HG03064 (cell line): Measurements from ENCODE around the gene CAPNS1.
"Not testable (repeated sequence)": the region's sequence is repeated elsewhere in the genome, so short reads cannot be mapped to it uniquely, and the experiment has no call there.

ENCODE experiments used
- ATAC-seq: cut with Tn5 transposase; IDR thresholded peaks from one replicate; pipeline ENCODE4 v1.9.1; 2021; ENCODE audit warnings: low read depth; ENCODE audit not compliant: unreplicated experiment

CAPNS1 gene

DNA sequence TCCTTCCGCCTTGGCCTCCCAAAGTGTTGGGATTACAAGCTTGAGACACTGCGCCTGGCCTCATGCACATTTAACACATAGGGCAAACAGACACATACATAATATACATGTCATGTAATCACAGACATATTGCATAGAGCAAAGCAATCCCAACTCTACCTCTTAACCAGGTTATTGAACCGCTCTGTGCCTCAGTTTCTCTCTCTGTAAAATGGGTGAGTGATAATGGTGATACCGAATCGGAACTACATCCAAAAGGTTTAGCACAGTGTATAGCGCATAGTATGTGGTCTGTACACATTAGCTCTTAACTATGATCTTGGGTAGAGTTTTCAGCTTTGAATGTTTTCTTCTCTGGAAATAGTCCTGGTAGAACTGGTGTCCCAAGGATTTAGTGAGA lies 4.8 kb downstream of the CAPNS1 start:
- no peak for ATAC-seq

DNA sequence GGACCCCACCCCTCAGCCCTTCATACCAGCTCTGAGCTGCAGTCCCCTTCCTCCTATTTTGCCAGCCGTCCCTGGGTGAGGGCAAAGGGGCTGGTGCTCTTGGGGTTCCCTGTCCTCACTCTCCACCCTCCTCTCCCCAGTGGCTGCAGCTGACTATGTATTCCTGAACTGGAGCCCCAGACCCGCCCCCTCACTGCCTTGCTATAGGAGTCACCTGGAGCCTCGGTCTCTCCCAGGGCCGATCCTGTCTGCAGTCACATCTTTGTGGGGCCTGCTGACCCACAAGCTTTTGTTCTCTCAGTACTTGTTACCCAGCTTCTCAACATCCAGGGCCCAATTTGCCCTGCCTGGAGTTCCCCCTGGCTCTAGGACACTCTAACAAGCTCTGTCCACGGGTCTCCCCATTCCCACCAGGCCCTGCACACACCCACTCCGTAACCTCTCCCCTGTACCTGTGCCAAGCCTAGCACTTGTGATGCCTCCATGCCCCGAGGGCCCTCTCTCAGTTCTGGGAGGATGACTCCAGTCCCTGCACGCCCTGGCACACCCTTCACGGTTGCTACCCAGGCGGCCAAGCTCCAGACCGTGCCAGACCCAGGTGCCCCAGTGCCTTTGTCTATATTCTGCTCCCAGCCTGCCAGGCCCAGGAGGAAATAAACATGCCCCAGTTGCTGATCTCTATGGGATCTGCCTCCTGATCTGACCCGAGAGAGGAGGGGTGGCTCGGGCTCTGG lies 10.0 kb downstream of the CAPNS1 start:
- no peak for ATAC-seq

DNA sequence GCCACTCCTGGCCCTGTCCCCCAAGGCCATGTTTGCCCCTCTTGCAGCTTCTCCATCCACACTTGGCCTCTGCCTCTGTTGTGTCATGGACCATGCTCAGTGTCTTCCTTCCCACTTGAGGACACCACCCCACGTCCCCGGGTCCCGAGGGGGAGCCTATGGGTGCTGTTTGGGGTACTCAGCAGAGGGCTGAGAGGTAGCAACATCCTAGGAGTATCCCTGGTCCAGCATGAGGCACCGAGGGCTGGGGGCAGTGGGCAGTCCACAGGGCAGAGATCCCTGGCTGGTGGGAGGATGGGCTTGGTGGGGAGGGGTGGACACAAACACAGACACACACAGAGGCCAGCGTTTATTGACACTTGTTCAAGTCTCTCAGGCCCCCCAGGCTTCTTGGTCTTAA lies 10.7 kb downstream of the CAPNS1 start:
- ATAC-seq = no peak

DNA sequence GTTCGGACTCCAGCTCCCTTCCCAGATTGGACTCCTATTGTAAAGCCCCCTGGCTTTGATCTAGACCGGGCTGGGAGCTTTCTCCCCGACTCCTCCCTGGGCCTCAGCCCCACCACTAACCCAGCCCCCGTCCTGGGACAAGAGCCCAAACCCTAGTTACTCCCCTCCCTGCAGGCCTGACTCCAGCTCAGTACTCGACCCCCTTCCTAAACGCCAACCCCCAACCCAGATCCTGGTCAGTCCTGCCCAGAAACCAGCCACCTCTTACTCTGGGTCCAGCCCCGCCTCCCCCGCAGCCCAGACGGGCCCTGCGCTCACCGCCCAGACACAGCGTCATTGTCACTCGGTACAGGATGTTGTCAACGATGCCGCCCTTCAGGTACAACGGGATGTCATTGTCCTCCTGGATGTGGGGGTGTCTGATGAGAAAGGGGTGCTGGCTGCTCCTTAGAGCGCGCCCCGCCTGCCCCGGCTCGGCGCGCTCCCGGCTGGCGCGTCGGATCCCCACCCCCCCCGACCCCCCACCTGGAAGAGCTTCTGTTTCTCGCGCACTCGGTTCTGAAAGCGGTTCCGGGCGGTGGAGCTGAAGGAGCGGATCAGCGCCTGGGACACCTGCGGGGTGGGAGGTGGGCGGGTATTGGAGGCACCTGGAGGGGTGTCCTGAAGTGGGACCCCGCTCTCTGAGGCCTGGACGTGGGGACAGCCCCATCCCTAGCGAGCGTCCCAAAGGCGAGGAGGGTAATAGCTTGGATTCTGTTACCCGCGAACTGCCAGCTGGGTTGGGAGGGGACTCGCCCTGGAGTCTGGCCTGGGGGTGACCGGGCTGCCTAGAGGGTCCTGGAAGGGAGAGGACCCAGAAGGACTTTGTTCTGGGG lies 11.5 kb downstream of the CAPNS1 start:
- no peak for ATAC-seq

DNA sequence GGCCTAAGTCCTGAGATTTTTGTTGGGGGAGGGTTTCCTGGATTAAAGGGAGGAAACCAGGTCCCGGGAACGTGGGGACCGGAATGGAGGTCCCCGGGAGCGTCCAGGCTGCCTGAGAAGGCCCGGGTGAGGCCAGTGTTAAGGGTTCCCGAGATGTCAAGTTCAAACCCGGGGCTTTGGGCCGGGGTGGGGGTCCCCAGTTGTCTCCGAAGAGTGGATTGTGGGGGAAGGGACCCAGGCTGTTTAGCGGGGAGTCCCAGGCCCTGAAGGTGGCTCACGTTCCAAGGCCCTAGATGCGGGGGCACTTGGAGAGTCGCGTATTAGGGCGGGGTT lies 12.1 kb downstream of the CAPNS1 start:
- no peak for ATAC-seq

DNA sequence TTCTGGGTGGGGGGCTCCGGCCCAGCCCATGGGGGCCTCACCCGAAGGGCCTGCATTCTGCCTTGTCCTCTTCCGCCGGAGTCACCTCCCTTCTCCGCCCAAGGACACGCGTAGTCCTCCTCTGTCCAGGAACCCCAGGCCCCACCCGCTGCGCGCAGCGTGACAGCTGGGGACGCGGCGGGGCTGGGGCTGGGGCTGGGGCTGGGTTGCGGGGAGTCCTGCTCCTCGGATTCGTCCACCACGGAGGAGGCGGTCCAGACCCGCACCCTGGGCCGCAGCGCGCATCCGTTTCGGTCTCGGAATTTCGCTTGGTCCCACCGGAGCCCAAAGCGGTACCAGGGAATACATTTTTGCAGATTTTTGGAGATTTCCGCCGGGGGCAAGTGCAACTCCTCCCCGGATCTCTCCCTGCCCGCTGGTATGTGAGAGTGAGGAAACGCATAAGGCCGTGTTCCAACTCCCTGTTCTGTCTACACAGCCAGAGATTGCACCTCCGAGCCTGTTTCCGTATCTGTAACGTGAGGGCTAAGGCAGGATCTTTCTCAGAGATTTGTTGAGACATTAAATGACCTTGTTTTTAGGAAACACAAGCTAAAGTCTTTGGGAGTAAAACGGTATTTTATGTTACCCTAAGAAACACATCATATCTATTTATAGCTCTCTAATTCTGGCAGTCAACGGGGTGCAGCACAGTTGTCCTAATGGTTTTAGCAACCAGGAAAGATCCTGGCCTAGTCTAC lies 12.7 kb downstream of the CAPNS1 start, which contains the start of gene COX7A1:
TSS of gene COX7A1 (minus strand) at position 96 of the 740 bp plus-strand sequence. CDS start at position 56, 40 bp downstream.
- ATAC-seq = no peak

DNA sequence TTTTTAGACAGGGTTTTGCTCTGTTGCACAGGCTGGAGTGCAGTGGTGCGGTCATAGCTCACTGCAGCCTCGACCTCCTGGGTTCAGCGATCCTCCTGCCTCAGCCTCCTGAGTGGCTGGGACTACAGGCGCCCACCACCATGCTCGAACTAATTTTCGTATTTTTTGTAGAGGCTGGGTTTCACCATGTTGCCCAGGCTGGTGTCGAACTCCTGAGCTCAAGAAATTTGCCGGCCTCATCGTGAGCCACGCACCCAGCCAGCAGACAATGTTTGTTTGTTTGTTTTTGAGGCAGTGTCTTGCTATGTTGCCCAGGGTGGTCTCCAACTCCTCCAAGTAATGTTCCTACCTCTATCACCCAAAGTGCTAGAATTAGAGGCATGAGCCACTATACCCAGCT lies 13.3 kb downstream of the CAPNS1 start:
- no peak for ATAC-seq

DNA sequence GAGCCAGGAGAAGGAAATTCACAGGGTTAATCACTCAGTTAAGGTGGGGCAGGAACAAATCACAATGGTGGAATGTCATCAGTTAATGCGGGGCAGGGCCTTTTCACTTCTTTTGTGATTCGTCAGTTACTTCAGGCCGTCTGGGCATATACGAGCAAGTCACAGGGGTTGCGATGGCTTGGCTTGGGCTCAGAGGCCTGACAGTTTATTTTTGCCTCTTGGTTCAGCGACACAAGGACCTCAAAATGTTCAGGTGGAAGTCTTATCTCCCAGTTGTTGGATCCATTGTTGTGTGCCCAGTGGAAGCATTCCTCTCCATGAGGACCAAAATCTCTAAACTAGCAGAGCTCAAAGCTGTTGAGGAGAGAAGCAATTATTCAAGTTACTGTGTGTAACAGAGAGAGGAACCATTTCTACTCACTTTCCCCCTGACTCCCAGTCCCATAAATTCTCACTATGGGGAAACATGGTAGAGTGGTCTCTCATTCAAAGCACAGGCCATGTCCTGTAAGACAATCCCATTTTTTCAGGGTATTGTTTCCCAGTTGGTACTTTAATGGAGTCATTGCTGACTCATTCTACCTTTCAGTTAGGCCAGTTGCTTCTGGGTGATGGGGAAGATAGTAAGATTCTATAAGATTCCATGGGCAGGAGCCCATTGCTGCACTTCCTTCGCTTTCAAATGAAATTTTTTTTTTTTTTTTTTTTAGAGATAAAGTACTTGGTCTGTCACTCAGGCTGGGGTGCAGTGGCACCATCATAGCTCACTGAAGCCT lies 21.1 kb downstream of the CAPNS1 start:
- no peak for ATAC-seq

DNA sequence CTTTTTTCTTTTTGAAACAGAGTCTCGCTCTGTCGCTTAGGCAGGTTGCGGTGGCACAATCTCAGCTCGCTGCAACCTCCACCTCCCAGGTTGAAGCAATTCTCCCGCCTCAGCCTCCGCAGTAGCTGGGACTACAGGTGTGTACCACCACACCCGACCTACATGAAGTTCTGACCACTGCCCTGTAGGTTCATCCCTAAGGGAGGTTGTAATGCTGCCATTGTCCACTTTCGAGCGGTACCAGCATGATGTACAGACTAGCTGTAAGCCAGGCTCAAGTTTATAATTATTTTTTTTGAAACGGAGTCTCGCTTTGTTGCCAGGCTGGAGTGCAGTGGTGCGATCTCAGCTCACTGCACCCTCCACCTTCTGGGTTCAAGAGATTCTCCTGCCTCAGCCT lies 23.9 kb downstream of the CAPNS1 start:
- ATAC-seq = no peak

DNA sequence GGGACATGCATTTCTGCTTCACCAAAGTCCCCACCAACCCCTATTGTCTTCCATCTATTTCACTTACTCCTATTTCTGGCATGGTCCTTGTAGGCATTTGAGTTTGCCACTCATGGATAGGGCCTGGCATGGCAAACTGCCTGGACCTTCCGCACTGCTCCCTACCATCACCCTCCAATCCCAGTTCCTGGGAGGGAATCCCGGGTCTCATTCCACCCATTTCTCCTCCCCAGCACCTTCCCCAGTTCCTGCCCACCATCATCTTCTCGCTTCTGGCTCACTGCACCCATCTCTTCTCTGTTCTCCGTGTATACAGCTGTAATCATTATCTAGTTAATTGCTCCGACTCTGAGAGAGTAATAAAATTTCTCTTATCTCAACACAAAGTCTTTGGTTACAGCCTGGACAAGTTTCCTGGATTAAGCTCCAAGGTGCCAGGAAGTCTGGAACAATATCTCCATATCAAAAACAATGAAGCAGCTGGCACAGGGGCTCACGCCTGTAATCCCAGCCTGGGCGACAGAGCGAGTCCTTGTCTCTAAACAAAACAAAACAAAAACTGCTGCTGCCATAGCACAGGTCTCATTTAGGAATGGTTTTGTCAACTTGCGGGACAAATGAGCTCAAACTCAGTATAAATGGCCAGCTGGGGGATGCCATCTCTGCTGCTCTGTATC lies 29.4 kb downstream of the CAPNS1 start:
- no peak for ATAC-seq

DNA sequence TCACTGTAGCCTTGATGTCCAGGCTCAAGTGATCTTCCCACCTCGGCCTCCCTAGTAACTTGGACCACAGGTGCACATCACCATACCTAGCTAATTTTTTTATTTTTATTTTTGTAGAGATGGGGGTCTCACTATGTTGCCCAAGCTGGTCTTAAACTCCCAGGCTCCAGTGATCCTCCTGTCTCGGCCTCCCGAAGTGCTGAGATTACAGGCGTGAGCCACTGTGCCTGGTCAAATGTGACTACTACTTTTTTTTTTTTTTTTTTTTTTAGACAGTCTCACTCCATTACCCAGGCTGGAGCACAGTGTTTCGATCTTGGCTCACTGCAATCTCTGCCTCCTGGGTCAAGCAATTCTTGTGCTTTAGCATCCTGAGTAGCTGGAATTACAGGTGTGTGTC lies 33.0 kb downstream of the CAPNS1 start:
- no peak for ATAC-seq

DNA sequence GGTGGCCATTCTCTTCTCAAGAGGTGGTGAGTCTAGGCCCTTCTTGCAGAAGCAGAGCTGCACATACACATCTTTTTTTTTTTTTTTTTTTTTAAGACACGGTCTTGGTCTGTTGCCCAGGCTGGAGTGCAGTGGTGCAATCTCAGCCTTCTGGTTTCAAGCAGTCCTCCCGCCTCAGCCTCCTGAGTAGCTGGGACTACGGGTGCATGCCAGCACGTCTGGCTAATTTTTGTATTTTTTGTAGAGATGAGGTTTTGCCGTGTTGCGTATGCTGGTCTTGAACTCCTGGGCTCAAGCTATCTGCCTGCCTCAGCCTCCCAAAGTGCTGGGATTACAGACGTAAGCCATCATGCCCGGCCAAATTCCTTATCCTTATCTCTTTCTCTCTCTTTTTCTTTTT lies 34.0 kb downstream of the CAPNS1 start:
- not testable (repeated sequence) for ATAC-seq

DNA sequence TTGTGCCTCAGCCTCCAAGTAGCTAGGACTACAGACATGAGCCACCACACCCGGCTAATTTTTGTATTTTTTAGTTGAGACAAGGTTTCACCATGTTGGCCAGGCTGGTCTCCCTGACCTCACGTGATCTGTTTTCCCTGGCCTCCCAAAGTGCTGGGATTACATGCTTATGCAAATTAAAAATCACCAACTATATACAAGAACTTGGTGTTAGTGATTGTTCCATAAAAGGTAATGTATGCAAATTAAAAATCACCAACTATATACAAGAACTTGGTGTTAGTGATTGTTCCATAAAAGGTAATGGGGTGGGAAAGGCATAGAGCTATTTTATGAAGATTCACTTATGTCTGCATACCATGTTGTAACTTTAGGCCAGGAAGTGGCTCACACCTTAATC lies 39.2 kb downstream of the CAPNS1 start:
- not testable (repeated sequence) for ATAC-seq

DNA sequence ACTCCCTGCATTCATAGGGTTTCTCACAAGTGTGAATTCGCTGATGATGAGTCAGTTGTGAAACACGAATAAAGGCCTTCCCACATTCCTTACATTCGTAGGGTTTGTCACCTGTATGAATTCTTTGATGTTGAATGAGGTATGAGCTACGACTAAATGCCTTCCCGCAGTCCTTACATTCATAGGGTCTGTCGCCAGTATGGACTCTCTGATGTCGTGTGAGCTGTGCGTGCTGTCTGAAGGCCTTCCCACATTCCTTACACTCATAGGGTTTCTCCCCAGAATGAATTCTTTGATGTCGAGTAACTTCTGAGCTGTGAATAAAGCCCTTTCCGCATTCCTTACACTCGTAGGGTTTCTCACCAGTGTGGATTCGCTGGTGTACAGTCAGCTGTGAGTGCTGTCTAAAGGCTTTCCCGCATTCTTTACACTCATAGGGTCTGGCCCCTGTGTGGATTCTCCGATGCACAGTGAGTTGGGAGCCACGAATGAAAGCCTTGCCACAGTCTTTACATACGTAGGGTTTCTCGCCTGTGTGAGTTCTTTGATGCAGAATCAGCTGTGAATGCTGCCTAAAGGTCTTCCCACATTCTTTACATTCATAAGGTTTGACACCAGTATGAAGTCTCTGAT lies 42.9 kb downstream of the CAPNS1 start:
- no peak for ATAC-seq

DNA sequence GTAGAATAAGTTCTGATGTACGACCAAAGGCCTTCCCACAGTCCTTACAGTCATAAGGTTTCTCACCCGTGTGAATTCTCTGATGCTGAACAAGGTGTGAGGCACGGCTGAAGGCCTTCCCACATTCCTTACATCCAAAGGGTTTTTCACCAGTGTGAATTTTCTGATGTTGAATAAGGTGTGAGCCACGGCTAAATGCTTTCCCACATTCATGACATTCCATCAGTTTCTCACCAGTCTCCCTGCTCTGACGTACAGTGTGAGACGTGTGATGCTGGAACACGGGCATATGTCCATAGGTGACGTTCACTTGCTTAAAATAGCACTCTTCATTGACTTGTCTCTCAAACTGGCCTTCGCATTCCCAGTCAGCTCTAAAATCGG lies 43.4 kb downstream of the CAPNS1 start:
- ATAC-seq = no peak

DNA sequence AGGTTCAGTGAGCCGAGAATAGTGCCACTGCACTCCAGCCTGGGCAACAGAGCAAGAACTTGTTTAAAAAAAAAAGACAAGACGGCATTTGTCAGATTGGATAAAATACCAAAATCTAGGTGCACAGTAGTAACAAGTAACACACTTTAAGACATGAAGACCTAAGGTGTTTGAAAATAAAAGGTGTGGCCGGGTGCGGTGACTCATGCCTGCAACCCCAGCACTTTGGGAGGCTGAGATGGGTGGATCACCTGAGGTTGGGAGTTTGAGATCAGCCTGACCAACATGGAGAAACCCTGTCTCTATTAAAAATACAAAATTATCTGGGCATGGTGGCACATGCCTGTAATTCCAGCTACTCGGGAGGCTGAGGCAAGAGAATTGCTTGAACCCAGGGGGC lies 46.9 kb downstream of the CAPNS1 start:
- not testable (repeated sequence) for ATAC-seq

DNA sequence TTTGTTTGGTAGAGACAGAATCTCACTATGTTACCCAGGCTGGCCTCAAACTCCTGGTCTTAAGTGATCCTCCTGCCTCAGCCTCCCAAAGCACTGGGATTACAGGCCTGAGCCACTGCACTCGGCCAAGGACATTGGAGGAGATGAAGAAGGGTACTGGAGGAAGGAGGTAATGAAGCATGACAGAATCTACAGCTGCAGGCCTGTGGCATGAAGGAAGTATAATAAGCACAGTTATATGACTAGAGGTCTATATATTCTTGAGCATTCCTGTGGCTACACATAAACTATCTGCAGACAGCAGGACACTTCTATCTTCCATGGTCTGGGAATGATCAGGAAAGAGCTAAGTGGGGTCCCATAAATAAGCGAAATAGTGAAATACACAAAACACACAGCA lies 56.4 kb downstream of the CAPNS1 start:
- no peak for ATAC-seq

DNA sequence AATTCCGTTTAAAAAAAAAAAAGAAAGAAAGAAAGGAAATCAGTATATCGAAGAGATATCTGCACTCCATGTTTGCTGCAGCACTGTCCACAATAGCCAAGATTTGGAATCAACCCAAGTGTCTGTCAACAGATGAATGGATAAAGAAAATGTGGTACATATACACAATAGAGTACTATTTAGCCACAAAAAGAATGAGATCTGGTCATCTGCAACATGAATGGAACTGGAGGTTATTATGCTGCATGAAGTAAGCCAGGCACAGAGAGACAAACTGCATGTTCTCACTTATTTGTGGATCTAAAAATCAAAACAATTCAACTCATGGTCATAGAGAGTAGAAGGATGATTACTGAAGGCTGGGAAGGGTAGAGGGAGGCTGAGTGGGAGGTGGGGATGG lies 58.3 kb downstream of the CAPNS1 start:
- ATAC-seq = no peak
